K562 (cell line): ENCODE results near the gene UFC1. TPM values are rescaled to one million over a fixed set of nuclear protein-coding genes. Genes with fewer than 3 reads are reported as not detected.

Experiments
- BRCA1 ChIP-seq, 2 experiments: fragments of 450-650 bp in 1 of 2; sonication (generic) in 1 of 2; formaldehyde crosslinking in 1 of 2; IDR thresholded peaks; 2 replicates each; pipeline versions ENCODE4 v1.5.0 to v1.6.1; 2017 to 2020; ENCODE audit warnings: mild to moderate bottlenecking in 1 of 2, missing genetic modification reagents in 1 of 2
- BRF1 ChIP-seq: IDR thresholded peaks from 3 replicates; pipeline ENCODE4 v1.6.1; 2011; ENCODE audit warnings: borderline replicate concordance, mild to moderate bottlenecking; ENCODE audit not compliant: insufficient read length; ENCODE audit errors: extremely low read depth
- CBX5 ChIP-seq: IDR thresholded peaks from 2 replicates; pipeline ENCODE4 v1.6.1; 2014; ENCODE audit warnings: low read depth, borderline replicate concordance
- CHD2 ChIP-seq: IDR thresholded peaks from 2 replicates; pipeline ENCODE4 v1.6.1; 2011; ENCODE audit warnings: low read depth, low read length
- ETS2 ChIP-seq: IDR thresholded peaks from 2 replicates; pipeline ENCODE4 v1.6.1; 2016; ENCODE audit warnings: borderline replicate concordance, missing genetic modification characterization, mild to moderate bottlenecking, moderate library complexity, missing compliant biosample characterization; ENCODE audit not compliant: poor library complexity, severe bottlenecking
- ETV5 ChIP-seq: sonication (generic); formaldehyde crosslinking; IDR thresholded peaks from 2 replicates; pipeline ENCODE4 v1.4.0; 2020; ENCODE audit warnings: low read depth, mild to moderate bottlenecking, missing genetic modification reagents
- FOS ChIP-seq: IDR thresholded peaks from 3 replicates; pipeline ENCODE4 v1.6.1; 2011; ENCODE audit not compliant: insufficient read length; ENCODE audit errors: extremely low read depth
- HNRNPK ChIP-seq: fragments of 200-400 bp; formaldehyde crosslinking; IDR thresholded peaks from one replicate; pipeline ENCODE4 v1.6.1; 2018; ENCODE audit warnings: mild to moderate bottlenecking, low read depth, low read length; ENCODE audit not compliant: poor library complexity, severe bottlenecking
- KHSRP ChIP-seq: fragments of 450-650 bp; IDR thresholded peaks from 2 replicates; pipeline ENCODE4 v1.6.1; 2017
- POLR2AphosphoS5 ChIP-seq: IDR thresholded peaks from 2 replicates; pipeline ENCODE4 v1.6.1; 2011; ENCODE audit warnings: mild to moderate bottlenecking, low read depth, low read length, moderate library complexity; ENCODE audit not compliant: control insufficient read depth, insufficient read depth
- RAD21 ChIP-seq, 2 experiments: fragments of 250-450 bp in 1 of 2; fragments of 450-650 bp in 1 of 2; sonication (Bioruptor Pico) in 1 of 2; formaldehyde crosslinking in 1 of 2; IDR thresholded peaks in 1 of 2; conservative IDR thresholded peaks in 1 of 2; 2 replicates each; pipeline versions ENCODE4 v1.4.0 to v1.8.0; 2020 to 2022; ENCODE audit warnings: mild to moderate bottlenecking in 2 of 2, moderate library complexity in 1 of 2
- RB1 ChIP-seq: fragments of 450-650 bp; IDR thresholded peaks from 2 replicates; pipeline ENCODE4 v1.6.1; 2017; ENCODE audit warnings: low read depth, mild to moderate bottlenecking
- RUNX1 ChIP-seq: sonication (generic); IDR thresholded peaks from 2 replicates; pipeline ENCODE4 v1.6.1; 2016; ENCODE audit warnings: antibody characterized with exemption, low read depth
- SMARCA5 ChIP-seq: fragments of 450-650 bp; IDR thresholded peaks from 2 replicates; pipeline ENCODE4 v1.6.1; 2016
- SOX6 ChIP-seq: fragments of 450-650 bp; IDR thresholded peaks from 2 replicates; pipeline ENCODE4 v1.6.1; 2014; ENCODE audit warnings: mild to moderate bottlenecking
- SRF ChIP-seq, 2 experiments: fragments of 250-450, 450-650 bp in 1 of 2; sonication (Bioruptor Pico) in 1 of 2; sonication (generic) in 1 of 2; formaldehyde crosslinking; IDR thresholded peaks; 2 replicates each; pipeline versions ENCODE4 v1.5.0 to v1.5.1; 2020 to 2022; ENCODE audit warnings: mild to moderate bottlenecking in 1 of 2, missing genetic modification reagents in 1 of 2
- SRSF3 ChIP-seq: fragments of 200-400 bp; formaldehyde crosslinking; IDR thresholded peaks from 2 replicates; pipeline ENCODE4 v1.6.1; 2016; ENCODE audit warnings: mild to moderate bottlenecking, low read length, moderate library complexity; ENCODE audit not compliant: insufficient read depth
- SRSF7 ChIP-seq: fragments of 200-400 bp; formaldehyde crosslinking; optimal IDR thresholded peaks from 2 replicates; pipeline ENCODE3; 2017; ENCODE audit warnings: mild to moderate bottlenecking, low read depth, low read length
- SUPT5H ChIP-seq: fragments of 450-650 bp; IDR thresholded peaks from 2 replicates; pipeline ENCODE4 v1.6.1; 2016
- TAF1 ChIP-seq: IDR thresholded peaks from 2 replicates; pipeline ENCODE4 v1.6.1; 2011; ENCODE audit warnings: mild to moderate bottlenecking, low read length, moderate library complexity; ENCODE audit not compliant: insufficient read depth, control insufficient read depth, severe bottlenecking; ENCODE audit errors: extremely low read depth
- TCF7 ChIP-seq: sonication (generic); IDR thresholded peaks from 2 replicates; pipeline ENCODE4 v1.6.1; 2016; ENCODE audit warnings: antibody characterized with exemption, borderline replicate concordance
- ZBTB12 ChIP-seq: fragments of 250-450 bp; sonication (Bioruptor Pico); IDR thresholded peaks from 2 replicates; pipeline ENCODE4 v1.4.0; 2020
- ZFX ChIP-seq: sonication (generic); formaldehyde crosslinking; IDR thresholded peaks from 2 replicates; pipeline ENCODE4 v1.8.0; 2022; ENCODE audit warnings: mild to moderate bottlenecking, missing genetic modification reagents, moderate library complexity
- ZNF197 ChIP-seq: fragments of 200-800 bp; sonication (Bioruptor generic); IDR thresholded peaks from 2 replicates; pipeline ENCODE4 v1.6.1; 2016; ENCODE audit warnings: low read depth, missing genetic modification characterization, missing compliant biosample characterization
- ZNF551 ChIP-seq: fragments of 250-450 bp; sonication (Bioruptor Pico); IDR thresholded peaks from 2 replicates; pipeline ENCODE4 v1.5.0; 2021; ENCODE audit warnings: mild to moderate bottlenecking, moderate library complexity
- polyA plus RNA-seq, 8 experiments: library from polyadenylated mRNA; depleted of rRNA in 4 of 8; stranded (reverse) in 5 of 8; unstranded in 3 of 8; fragments of >200 nt; fragmentation: Nextera tagmentation in 2 of 8; fragmentation: Illumina TruSeq in 1 of 8; extraction: Ambion mirVana in 2 of 8; extraction: Trizol in 1 of 8; gene quantifications; 2 replicates each; pipeline versions ENCODE4 v1.2.1 to v1.2.3, GENCODE V29; 2011 to 2014; ENCODE audit warnings: inconsistent platforms in 1 of 8, missing spikeins in 1 of 8
- total RNA-seq, 7 experiments: library from RNA; depleted of rRNA in 6 of 7; stranded (reverse); fragments of >200 nt in 6 of 7; fragmentation: Illumina TruSeq in 2 of 7; extraction: Trizol in 2 of 7; gene quantifications; 2 replicates each; pipeline versions ENCODE4 v1.2.1 to v1.2.3, GENCODE V29; 2011 to 2021; ENCODE audit warnings: low replicate concordance in 1 of 7
- TF ChIP-seq, protein P1 (sequence below): sonication (generic); formaldehyde crosslinking; IDR thresholded peaks from 2 replicates; pipeline ENCODE4 v1.8.1; 2023; ENCODE audit warnings: mild to moderate bottlenecking, missing genetic modification reagents

The UFC1 gene
- total and polyA plus RNA-seq, 9 of the 15 experiments (the other 6 are each of a cell fraction or from before 2014, with no cell fraction given), result 92.8 to 220 (median 161) TPM

GRCh38 chr1:161165742-161166668 is 12.2 kb downstream of the UFC1 start, which contains the start of gene PPOX (continued):
- TF ChIP-seq TCF7, result peak; percentile 75
- TF ChIP-seq ETV5 (CRISPR knock-in tag), result peak; percentile 65
- no peak for TF ChIP-seq SRSF3
- peak; percentile 66 for TF ChIP-seq TAF1
- no peak for TF ChIP-seq BRCA1 (IDR thresholded peaks at IDR 0.05)
- TF ChIP-seq BRCA1 (CRISPR knock-in tag; IDR thresholded peaks at IDR 0.05), result no peak
- TF ChIP-seq SRF (CRISPR knock-in tag; IDR thresholded peaks at IDR 0.05), result peak in 1 of 2 experiments; percentile 69; a peak in 1 of 4 replicates
- peak; percentile 77; the same call in 1 of the 2 replicates for TF ChIP-seq SMARCA5
- peak in 1 of 2 experiments; percentile 22; a peak in 2 of 4 replicates for TF ChIP-seq RAD21 (CRISPR knock-in tag; conservative IDR thresholded peaks at IDR 0.05 in 1 of 2, IDR thresholded peaks at IDR 0.05 in 1 of 2)
- no peak for TF ChIP-seq SRSF7
- TF ChIP-seq ZBTB12, result no peak
- TF ChIP-seq, protein P1, sequence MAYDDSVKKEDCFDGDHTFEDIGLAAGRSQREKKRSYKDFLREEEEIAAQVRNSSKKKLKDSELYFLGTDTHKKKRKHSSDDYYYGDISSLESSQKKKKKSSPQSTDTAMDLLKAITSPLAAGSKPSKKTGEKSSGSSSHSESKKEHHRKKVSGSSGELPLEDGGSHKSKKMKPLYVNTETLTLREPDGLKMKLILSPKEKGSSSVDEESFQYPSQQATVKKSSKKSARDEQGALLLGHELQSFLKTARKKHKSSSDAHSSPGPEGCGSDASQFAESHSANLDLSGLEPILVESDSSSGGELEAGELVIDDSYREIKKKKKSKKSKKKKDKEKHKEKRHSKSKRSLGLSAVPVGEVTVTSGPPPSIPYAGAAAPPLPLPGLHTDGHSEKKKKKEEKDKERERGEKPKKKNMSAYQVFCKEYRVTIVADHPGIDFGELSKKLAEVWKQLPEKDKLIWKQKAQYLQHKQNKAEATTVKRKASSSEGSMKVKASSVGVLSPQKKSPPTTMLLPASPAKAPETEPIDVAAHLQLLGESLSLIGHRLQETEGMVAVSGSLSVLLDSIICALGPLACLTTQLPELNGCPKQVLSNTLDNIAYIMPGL (CRISPR knock-in tag), result peak; percentile 36; the same call in 1 of the 2 replicates
- TF ChIP-seq ZNF197 (CRISPR knock-in tag), result peak; percentile 81
- TF ChIP-seq ZNF551 (CRISPR knock-in tag), result no peak
- TF ChIP-seq FOS, result peak; percentile 67
- no peak for TF ChIP-seq HNRNPK
- TF ChIP-seq POLR2AphosphoS5, result peak; percentile 93
- TF ChIP-seq CHD2, result peak; percentile 96
- TF ChIP-seq RUNX1, result peak; percentile 85; the same call in 1 of the 2 replicates
- peak; percentile 93 for TF ChIP-seq SUPT5H
- TF ChIP-seq RB1, result peak; percentile 57
- TF ChIP-seq ZFX, result peak; percentile 95
- TF ChIP-seq BRF1, result no peak
- peak; percentile 97 for TF ChIP-seq SOX6
- 0 out of 2 replicates have a peak, but pooled peaks have one; percentile 55 for TF ChIP-seq KHSRP
- TF ChIP-seq ETS2 (tag), result no peak
- TF ChIP-seq CBX5, result no peak
